HG03045 (cell line): ENCODE data around the gene IL27RA.

Source experiments
- ATAC-seq: cut with Tn5 transposase; IDR thresholded peaks from one replicate; pipeline ENCODE4 v1.9.1; 2021; ENCODE audit warnings: mild to moderate bottlenecking, moderate library complexity; ENCODE audit not compliant: unreplicated experiment

Gene IL27RA

DNA sequence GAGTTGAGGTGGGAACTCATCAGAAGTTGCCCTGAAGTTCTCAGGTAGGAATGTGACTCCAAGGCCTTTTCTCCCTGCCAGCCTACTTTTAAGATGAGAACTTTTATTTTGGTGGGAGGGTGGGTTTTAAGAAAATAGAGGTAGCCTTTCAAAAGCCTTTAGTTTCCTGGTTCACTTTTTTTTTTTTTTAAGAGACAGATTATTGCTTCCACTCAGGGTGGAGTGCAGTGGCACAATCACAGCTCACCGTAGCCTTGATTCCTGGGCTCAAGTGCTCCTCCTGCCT, 51.1 kb downstream of the IL27RA start:
- ATAC-seq: no peak

GRCh38 chr19:14085309-14085995, 53.9 kb downstream of the IL27RA start, which contains the start of gene C19orf67:
Gene C19orf67, minus strand, starts transcription at chr19:14085783. Its CDS starts 156 bp downstream, at chr19:14085627.
- ATAC-seq: no peak

DNA sequence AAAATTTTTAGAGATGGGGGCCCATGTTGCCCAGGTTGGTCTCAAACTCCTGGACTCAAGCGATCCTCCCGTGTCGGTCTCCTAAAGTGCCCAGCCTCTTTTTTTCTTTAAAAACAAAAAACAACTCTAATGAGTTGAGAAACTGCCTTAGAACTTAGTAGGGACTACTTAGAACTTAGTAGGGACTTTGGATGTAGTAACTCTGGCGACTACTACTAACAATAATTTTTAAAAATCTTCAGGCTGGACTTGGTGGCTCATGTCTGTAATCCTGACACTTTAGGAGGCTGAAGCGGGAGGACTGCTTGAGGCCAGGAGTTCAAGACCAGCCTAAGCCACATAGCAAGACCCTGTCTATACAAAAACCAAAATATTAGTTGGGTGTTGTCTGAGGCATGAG, 54.5 kb downstream of the IL27RA start:
- no peak for ATAC-seq

DNA sequence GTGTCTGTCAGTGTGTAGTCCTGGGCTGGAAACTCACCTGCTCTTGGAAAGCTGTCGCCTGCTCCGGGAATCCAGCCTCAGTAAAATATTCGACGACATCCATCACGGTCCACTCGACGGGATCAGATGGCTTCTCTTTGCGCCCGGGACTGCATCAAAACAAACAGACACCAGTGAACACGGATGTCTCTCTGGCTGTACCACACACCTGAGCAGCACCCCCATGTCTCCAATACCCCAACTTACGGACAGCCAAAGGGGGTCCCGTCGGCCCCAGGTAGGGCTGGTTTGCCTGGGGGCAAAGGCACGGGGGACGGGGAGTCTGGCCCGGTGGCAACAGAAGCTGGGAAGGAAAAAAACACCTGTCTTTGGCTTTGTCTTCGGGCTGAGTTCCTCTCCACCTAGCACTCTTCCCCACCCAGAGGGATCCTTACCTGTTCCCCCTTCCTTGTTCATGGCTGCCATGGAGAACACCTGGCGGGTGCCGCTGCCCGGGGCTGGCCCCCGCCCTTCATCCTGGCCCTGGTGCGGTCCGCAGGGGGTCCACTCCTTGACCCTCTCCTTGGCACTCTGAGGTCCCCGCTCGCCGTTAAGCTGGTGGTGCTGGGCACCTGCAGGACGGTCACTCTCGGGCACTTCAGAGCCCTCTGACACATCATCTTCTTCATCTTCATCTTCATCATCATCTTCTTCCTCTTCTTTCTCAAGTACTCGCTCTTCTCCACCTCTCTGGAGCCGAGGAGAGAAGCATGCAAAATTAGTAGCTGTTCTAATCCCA, 57.3 kb downstream of the IL27RA start:
- no peak for ATAC-seq

- ATAC-seq: no peak
These were observed 57.8 kb downstream of the IL27RA start for GRCh38 chr19:14089412-14089661.

DNA sequence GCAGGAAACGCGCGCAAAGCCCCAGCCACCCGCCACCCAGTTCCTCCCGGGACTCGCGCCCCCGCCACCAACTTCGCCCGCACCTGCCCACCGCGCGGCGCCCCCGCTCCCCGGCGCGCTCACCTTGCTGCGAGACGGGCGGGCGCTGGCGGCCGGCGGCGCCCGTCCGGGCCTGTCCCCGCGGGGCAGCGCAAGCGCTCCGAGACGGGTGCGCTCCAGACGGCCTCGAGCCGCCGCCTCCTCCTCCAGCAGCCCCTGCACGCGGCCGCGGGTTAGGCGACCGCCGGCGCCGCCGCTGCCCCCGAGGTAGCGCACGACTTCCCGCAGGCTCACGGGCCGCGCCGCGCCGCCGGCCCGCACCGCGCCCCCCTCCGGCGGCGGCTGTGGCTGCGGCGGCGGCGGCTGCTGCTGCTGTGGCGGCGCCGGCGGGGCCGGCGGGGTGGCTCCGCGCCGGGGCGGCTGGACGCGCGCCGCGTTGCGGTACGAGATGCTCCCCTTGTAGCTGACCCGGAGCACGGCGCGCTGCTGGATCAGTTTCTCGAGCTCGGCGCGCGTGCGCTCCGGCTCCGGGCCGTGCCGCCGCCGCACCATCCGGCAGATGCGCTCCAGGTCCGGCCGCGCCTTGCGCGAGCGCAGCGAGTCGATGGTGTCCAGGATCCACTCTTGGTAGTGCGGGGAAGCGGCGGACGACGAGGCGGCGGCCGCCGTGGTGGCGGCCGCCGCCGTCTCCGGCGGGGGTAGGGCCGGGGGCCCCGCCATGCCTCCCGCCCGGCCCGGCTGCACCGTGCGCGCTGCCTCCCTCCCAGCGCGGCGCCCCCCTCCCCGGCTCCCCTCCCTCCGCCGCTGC, 58.3 kb downstream of the IL27RA start:
- ATAC-seq: peak; percentile 19

DNA sequence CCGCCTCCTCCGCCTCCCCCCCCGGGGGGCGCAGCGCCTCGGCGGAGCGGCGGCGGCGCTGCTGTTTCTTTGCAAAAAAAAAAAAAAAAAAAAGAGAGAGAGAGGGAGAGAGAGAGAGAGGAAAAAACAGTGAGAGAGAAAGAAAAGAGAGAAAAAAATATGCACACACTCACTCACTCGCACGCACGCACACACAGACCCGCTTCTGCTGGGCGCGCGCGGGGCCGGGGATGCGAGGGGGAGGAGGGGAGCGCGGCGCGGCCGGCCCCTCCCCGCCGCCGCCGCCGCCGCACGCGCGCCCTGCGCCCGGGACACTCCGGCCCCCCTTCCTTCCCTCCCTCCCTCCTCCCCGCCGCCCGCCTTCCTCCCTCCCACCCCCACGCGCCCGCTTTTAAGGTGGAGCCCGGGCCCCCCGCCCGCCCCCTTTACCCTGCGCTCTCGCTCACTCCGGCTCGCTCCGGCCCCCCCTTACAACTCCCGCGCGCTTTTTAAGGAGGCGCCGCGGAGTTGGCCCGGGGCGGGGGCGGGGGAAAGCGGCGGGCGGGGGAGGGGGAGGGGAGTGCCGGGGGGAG, 59.0 kb downstream of the IL27RA start, which contains the start of gene SAMD1:
SAMD1 (minus strand) TSS at position 243 of the 572 bp plus-strand sequence.
- peak; percentile 45 for ATAC-seq

GRCh38 chr19:14091081-14091812, 59.7 kb downstream of the IL27RA start:
- peak; percentile 53 for ATAC-seq

DNA sequence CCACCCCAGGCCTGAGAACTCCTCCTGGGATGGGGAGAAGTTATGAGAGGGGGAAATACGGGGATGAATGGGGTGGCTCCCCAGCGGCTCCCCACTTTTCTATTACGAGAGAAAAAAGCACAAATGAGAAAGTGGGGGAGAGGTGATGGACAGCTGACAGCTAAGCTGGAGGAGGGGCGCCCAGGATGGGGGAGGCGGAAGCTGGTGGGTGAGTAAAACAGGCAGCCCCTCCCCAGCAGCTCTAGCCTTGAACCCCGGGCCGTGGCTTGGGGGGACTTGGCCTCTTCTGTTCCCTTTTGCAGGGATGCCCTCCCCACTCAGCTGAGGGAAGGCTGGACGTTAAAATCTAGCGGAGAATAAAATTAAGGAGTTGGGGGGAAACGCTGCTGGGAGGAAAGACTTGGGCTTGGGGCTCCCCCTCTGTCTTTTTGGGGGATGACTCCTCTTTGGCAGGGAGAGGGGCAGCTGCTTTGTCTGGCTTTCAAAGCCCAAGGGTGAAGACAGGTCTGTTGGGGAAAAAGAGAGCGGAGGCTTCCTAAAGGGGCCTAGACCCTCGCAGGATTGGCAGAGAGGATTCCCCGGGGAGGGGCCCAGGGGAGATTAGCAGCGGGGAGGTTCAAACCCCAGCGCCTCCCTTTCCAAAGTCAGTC, 60.4 kb downstream of the IL27RA start:
- peak; percentile 10 for ATAC-seq

DNA sequence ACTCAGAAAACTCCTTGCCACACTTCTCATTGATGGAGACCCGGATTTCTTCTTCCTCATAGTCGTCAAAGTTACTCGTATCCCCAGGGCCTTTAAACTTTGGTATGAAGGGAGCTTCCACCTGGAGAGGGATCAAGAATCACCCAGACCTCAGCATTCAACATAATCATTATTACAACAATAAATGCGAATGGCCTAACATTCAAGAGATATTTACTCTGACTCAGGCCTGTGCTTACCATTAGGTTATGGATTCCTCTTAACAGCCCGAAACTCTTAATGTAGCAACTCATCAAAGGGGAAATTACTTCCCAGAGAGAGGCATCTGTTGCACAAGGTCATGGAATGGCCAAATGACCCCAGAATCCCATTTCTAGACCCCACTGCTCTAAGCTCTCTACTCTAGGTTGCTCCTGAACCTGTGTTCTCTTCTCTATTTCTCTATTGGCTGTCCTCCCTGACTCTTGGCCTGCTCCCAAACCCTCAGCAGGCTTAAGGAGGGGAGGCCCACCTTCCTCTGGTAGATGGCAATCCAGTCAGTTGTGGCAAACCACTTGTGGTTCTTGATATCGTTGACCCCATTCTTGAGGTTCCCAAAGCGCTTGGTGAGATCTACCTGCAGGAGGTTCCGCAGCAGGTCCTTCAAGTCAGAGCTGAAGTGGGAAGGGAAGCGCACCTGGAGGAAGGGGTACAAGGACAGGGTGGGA, 61.7 kb downstream of the IL27RA start:
- ATAC-seq: no peak

- ATAC-seq: no peak
These were observed 63.3 kb downstream of the IL27RA start for GRCh38 chr19:14094854-14095253.

DNA sequence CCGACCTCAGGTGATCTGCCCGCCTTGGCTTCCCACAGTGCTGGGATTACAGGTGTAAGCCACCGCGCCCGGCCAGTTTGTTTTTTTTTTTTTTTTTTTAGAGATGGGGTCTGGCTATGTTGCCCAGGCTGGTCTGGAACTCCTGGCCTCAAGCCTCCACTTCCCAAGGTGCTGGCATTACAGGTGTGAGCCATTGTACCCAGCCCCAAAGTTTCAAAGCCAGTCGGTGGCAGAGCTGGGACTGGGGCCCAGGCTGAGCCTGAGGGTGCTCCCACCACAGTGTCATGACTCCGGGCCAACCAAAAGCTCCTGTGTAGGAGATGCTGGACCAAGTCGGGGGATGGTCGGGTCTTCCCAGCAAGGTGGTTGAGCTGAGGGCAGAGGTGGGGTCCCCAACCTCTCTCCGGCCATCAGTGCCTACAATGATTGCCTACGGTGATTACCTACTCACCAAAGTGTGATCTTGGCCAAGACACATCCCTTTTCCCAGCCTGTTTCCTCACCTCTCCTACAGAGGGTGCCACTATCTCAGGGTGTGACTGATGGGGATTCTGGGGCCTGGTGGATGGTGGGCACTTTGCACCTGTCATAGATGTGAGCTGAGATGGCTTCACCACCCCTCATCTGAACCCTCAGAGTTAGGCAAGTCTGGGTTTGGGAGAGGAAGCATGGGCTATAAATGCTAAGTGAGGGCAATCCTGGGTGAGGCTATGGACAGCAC, 64.9 kb downstream of the IL27RA start:
- ATAC-seq: no peak

GRCh38 chr19:14097532-14098151, 66.1 kb downstream of the IL27RA start:
- no peak for ATAC-seq

DNA sequence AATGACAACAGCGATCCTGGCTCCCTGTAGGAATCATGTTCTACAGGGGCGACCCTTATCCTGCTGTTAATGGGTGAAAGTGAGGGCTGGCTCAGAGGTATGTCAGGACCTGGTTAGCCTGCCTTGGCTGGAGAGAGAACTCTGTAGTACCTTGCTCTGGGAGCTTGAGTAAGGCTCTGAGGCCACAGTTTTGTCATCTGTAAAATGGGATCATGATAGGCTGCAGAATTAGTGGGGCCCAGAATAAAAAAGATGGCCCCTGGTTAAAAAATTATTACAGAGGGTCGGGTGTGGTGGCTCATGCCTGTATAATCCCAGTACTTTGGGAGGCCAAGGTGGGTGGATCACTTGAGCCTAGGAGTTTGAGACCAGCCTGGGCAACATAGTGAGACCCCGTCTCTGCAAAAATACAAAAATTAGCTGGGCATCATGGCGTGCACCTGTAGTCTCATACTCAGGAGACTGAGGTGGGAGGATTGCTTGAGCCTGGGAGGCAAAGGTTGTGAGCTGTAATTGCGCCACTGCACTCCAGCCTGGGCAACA, 69.5 kb downstream of the IL27RA start:
- ATAC-seq: no peak

GRCh38 chr19:14102102-14102696, 70.6 kb downstream of the IL27RA start:
- no peak for ATAC-seq

GRCh38 chr19:14102756-14103155, 71.2 kb downstream of the IL27RA start:
- no peak for ATAC-seq
